Measurements from ENCODE around the gene CACNA1B.

CACNA1B gene

DNA sequence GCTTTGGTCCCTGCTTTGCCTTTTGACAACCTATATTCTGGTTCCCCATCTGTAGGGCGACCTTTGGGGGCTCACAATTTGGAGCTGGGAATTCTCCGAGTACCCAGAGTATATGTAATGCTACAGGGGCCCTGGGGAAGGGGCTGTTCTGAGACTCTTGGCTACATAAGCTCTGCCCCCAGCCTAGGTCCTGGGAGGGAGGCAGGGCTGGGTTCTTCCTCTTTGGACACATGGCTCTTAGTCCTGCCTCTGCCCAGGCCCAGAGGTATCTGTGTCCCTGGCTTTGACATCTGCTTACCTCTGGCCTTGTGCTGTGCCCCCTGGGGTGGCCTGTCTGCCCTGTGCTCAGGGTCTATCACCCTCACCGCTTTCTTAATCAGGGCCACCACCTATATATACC lies 181.6 kb downstream of the CACNA1B start:
- no peak for DNase-seq

DNA sequence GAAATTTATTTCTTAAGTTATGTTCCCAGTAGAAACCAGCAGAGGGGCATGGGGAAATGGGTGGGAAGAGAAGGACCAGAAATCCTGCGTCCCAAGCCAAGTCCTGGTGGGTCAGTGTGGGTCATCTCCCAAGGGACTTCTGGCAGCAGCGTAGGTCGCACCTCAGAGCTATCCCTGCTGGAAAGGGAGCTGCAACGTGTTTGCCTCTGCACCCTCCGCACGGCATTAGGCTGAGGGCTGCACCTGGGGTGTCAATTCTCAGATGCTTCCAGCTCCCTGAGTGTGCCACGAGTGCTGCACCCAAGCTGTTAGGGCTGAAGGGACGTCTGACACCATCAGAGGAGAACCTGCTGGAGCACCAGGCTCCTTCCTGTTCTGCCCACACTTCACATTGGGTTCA lies 182.8 kb downstream of the CACNA1B start:
- DNase-seq = no peak

DNA sequence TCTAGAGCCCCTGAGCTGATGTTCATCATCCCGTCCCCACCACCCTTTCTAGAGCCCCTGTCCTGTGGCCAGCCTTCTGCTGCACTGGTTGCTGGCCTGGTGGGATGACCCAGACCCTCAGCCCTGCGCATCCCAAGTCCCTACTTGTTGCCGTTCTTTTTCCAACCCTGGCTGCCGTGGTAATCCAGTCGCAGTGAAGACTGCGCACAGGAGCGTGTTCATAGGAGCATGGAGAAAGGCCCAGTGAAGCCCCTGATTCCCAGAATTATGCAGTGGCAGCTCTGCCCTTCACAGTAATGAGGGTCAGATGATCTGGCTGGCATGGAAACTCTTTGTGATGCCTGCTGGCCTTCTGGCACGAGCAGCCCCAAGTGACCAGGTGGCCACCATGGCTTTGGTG lies 183.3 kb downstream of the CACNA1B start:
- DNase-seq = no peak

DNA sequence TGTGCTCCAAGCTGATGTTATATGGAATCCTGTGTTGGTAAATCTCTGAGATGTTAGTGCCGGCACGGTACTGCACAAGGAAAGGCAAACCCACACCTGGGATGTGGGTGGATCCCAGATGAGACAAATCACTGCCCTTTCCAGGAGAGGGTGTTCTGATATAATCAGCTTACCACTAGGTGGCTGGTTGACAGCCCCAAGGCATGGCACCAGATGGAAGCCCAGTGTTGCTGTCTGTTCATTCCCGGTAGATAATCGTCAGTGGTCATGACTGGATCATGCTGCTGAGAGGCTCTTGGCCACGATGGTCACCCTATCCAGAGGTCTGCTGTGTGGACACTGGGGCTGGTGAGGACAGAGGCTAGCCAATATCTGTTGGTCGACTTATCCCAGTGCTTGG lies 184.0 kb downstream of the CACNA1B start:
- no peak for DNase-seq

DNA sequence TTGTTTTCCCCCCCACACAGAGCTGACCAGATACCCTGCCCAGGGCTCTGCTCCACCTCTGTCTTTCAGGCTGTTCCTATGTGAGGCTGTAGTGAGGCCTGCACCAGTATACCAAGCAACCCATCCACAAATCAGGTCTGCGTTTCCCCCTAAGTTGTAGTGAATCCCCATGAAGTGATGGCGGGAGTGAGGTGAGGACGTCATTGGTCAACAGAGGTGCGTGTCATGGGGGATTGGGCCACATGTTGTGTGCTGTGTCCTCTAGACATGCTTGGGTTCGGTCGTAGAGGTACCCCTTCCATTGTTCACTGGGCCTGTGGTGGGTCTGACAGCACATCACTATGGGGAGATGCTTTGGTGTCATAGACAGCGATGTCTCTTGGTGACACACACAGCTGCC lies 184.6 kb downstream of the CACNA1B start:
- no peak for DNase-seq

DNA sequence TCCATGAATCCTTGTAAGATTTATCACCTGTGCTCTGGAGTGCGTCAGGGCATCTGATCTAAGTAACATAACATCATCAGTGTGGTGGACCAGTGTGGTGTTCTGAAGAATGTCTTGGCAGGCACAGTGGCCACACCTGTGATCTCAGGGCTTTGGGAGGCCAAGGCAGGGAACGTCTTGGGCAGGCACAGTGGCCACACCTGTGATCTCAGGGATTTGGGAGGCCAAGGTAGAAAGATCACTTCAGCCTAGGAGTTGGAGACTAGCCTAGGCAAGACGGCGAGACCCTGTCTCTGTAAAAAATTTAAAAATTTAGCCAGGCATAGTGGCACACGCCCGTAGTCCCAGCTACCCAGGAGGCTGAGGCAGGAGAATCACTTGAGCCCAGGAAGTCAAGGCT lies 185.5 kb downstream of the CACNA1B start:
- DNase-seq = no peak

DNA sequence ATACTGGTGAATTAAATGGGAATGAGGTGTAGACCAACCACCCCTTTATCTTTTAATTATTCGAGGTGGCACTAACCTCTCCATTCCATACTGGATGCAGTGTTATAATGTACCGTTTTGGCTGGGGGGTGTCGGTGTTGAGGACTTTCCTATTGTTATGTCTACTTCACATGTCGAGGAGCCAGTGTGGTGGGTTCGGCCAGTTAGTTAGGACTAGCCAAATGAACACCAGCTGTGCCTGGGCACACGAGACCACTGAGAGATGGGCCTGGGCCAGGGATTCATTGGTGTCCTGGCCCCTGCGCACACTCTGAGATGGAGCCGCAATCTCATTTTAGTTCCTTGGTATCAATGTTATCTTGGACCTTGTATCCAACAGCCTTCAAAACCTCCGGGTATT lies 186.2 kb downstream of the CACNA1B start:
- DNase-seq = no peak

DNA sequence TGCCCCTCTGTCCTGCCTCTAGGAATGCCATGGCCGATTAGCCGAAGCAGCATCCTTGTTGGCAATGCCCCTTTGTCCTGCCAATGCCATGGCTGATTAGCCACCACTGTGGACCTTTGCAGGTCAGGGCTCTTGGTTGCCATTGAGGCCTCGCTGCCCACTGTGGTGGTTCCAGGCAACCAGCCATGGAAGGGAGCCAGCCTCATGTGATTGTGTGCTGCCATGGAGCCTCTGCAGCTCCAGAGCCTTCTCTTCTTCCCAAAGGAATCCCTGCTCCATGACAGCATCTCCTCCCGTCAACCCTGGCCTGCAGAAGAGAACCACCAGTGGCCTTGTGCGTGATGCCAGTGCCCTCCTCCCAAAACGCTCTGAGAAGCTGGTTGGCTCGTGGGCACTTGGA lies 187.0 kb downstream of the CACNA1B start:
- DNase-seq = no peak

DNA sequence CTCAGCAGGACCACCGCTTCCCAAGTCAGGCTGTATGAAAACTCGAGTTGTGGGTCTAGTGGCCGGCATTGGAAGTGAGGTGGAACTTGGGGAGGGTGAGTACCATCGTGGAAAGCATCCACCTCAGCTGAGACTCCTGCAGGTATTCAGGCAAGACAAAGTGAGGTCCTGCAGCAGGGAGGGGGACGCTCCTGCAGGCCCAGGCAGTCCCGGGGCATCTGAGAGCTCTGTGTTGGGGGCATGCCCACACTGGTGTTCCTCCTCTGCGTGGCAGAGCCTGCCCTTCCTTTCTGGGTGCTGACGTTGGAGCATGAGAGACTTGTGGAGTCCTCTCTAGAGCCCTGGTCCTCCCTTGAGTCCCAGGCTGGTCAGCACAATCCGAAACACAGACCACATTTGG lies 187.7 kb downstream of the CACNA1B start:
- DNase-seq = no peak

DNA sequence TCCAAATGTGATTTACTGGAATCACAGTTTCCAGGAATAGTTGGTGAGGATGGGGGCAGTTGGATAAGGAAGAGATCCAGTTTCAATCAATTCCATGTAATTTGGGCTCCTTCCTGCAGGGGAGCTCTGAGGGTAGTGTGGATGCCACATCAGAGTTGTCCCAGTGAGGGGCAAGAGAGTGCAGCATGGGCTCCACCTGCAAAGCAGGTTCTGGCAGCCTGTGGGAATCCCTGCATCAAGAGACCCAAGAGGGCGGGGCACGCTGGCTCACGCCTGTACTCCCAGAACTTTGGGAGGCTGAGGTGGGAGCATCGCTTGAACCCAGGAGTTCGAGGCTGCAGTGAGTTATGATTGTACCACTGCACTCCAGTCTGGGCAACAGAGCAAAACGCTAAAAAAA lies 188.5 kb downstream of the CACNA1B start:
- DNase-seq = no peak

DNA sequence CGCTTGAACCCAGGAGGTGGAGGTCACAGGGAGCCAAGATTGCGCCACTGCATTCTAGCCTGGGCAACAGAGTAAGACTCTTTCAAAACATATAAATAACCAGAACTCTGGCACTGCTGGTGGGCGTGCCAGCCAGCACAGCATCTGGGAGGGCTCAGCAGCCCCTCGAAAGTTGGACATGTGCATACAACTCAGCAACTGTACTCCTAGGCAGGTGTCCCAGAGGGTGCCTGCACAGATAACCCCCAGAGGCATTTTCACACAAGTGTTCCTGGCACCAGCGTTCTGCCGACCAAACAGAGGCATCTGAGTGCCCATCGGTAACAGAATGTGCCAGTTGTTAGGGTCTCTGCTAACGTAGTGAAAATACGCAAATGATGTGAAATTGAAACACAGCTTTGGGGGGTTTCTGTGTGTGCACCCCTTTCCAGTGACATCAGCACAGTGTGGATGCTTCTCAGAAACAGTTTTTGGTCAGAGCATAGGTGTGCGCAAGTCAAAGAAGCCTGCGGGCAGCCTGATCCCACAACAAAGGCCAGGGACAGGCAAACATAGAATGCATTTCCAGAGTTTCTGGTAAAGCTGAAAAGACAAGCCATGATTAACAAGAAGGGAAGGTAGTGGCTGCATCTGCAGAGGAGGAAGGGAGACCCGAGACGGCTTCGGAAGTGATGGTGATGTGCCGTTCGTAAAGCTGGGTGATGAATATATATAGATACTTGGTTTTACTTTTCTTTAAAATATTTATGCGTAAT lies 190.2 kb downstream of the CACNA1B start:
- DNase-seq = no peak

DNA sequence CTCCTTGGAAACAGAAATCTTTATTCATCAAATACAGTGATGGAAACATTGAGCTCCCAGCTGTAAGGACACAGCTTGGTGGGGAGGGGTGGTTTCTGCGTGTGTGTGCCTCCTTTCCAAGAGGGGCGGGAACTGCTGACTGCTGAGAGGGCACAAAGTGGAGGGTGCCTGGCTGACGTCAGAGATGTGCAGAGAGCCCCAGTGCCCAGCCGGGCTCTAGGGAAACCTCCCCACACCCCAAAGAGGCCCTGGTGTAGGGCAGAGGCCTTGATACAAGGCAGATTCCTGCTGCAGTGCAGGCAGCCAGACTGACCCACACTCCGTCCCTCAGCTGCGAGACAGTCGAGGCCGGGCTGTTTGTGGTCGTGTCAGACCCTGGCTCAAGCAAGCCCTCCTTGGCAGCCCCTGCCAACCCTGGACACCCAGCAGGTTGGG lies 191.0 kb downstream of the CACNA1B start:
- no peak for DNase-seq

DNA sequence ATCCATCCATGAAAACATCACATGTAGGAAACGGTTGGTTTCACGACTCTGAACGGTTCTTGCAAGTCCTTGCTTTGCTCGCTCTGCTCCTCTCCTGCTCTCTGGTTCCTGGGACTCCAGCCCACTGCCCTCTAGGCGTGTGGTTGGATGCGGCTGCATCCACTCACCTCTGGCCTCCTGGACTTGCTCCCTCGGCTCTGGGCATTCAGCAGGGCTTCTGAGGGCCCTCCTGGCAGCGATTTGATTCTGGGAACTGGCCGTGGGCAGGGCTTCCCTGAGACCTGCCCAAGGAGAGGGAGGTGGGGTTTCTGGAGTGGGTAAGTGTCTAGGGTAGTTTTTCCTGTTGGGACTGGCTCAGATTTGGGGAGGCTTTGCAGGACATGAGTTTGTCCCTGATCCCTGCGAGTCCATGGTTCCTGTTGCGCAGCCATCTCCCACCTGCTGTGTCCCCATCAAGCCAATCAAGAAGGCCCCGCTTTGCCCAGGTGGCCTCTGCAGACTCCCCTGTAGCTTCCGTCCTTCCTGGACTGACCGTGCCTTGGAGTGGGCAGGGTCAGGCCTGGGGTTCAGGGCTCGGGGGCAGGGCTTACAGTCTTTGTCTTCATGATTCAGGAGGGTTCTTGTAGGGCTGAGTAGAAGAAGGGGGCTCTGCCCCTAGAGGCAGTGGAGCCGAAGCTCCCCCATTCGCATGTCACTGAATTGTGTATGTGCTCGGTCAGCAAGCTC lies 192.3 kb downstream of the CACNA1B start:
- DNase-seq = no peak

DNA sequence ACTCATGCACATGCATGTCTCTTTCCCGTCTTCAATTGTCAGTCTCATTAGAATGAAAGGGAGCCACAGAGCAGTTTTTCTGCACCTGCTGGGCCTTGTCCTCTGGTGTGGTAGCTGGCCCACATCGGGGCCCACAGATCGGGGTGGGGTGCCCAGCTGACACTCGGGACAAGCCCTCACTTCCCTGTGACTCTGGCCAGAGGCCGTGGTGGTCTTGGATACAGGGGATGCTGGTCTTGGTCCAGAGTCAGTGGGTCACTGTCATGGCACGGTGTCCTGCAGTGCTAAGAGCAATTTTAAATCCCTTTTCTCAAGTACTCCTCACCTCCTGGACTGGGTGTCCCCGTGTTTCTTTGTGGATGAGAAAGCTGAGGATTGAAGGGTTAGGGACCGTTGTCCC lies 193.2 kb downstream of the CACNA1B start:
- DNase-seq = no peak

DNA sequence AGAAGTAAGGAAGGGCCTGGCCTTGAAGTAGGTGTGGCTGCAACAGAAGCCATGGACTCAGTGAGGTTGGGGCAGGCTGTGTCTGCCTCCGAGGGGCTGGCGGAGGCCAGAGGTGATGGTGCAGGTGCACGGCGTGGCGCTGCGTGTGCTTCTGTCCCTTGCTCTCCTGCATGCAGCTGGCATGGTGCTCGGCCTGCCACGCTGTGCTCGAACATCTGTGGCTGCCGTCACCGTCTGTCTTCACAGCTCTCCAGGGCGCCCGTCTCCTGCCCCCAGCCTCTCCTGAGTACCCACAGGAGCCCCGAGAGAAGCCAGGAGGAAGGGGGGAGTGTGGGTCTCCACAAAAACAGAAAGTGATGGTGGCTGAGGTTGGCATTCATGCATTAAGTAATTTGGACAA lies 193.7 kb downstream of the CACNA1B start:
- no peak for DNase-seq

DNA sequence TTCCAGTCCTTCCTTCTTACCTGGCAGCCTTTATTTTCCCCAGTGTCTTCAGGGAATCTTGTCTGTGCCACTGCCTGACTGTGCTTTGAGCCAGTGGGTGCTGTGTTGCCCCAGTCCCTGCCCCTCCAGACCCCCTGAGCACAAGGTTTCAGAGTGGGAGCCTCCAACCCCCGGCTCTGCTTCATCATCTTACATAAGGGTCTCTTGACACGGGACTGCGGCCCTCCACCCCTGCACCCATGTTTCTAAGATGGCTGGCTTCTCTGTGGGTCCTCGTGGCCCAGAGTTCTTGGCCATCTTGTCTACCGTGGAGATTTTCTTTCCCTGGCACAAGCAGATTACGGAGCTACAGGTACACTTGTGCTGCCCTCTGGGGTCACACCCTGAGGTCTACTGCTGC lies 194.1 kb downstream of the CACNA1B start:
- no peak for DNase-seq

DNA sequence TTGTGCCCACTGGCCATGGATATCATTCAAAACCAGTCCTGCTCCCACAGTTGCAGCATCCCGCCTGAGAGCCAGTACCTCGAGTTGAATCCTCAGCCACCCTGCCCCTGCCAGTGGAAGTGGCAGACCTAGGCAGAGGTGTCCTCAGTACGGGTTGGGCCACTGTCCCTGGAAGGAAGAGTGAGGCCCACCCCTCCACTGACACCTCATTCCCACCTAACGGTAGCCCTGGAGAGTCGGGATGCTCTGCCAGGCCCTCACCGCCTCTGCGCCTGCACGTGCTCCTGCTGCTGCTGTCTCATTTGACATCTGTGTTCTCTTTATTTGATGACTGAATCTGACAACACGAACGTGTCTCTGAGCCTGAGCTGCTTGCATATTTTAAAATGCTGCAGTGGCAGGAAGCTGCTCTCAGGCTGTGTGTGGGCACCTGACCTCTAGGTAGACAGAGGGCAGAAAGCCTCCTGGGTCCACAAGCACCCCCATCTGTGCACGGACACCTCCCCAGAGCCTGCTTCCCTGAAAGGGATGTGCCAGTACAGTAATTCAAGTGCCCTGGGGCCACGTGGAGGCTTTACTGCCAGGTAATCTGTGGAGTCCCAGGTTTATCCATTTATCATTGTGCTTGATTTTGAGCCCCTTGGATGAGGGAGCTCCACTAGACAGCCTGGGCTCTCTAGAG lies 194.7 kb downstream of the CACNA1B start:
- no peak for DNase-seq

DNA sequence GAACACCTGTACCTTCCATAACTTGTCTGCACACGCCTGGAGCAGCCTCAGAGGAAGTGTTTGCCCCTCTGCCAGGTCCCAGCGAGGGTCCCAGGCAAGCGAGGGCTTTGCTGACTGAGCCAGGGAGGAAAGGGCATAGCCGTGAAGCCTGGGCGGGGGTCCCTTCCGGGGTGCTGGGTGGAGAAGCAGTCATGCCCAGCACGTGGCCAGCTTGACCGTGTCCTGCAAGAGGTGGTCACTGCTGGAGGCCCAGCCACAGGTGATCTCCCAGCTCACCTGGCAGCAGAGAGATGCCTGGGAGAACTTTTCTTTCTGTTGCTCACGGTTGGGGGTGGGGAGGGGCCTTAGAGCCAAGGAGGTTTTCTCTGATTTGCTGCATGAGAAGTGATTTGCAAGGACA lies 195.3 kb downstream of the CACNA1B start:
- no peak for DNase-seq

DNA sequence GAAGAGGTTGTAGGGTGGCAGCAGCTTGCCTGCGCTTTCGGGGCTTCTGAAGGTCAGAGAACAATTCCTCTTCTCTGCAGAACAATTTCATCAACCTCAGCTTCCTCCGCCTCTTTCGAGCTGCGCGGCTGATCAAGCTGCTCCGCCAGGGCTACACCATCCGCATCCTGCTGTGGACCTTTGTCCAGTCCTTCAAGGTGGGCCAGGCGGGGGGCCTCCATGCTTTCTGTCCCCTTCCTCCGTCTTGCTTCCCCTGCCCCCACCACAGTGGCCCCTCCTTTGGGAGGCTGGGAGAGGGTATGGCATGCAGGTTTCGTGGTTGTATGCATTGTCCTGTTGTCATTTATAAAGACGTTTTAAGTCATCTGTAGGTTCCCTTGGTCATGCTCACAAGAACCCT lies 195.8 kb downstream of the CACNA1B start:
- no peak for DNase-seq

DNA sequence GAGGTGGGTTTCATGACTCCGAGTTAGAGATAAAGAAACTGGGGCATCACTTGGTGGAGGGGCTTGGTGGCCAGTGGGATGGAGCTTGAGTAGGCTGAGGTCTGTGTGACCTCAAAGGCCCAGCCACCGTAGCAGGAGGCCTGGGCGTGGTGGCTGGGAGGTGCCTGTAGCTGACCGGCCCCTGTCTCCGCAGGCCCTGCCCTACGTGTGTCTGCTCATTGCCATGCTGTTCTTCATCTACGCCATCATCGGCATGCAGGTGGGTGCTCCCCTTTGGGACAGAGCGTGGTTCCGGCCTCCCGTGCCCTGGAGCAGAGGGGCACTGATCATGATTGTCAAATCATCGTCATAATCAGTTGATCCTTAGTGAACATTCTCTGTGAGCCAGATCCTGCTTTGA lies 196.2 kb downstream of the CACNA1B start:
- no peak for DNase-seq

DNA sequence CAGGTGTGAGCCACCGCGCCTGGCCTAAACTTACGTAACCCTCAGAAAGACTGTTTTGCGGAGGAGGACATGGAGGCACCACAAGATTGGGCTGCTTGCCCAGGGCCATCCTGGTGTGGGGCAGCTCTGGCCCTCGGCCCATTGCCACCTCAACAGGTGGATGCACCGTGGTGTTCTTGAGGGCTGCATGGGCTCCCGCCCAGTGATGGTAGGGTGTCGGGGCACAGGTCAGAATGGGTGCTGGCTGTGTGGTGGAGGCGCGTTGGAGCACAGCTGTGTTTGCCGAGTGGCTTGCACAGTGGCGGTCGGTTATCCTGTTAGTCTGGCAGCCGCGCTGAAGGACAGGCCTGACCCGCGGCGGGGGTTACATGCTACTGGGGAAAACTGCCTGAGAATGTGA lies 196.9 kb downstream of the CACNA1B start:
- no peak for DNase-seq

DNA sequence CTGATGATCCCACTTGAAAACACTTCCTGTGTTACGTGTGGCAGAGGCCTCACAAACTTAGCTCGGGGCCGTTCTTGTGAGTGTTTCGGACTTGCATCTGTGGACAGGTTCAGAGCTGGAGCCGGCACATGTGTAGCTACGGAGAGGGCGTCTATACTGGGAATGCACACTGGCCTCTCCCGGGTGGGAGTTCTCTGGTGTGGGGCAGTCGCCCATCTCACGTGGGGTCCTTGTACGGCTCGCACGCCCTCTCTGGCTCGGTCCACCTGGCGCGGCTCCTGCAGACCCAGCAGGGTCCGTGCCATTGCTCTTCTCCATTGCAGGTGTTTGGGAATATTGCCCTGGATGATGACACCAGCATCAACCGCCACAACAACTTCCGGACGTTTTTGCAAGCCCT lies 197.9 kb downstream of the CACNA1B start:
- no peak for DNase-seq

DNA sequence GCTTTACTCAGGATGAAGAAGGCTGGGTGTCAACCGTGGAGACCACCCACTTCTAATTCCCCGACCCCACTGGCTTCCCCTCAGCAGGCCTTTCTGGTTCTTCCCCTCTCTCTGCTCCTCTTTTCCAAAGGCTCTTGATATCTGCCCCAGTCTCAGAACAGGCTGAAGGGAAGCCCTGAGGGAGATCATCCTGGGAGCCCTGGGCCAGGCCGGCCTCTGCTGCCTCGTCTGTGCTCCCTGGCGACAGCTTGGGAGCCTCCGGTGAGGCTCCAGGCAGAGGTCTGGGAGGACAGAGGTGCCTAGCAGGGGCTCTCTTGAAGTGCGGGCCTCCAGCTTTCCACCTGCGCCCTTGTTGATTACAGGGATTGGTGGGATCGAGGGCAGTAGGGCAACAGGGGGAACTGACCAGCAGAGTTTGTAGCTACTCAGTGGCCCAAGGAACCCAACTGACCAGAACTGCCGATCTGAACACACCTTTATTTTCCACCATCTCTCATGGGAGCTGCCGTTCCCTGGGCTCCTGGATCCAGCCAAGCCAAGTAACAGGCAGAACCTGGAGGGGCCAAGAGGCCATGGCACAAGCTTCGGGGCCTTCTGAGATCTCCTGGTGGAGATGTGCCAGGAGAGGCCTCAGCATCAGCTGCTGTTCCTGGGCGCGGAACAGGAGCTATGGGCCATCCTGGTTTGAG lies 198.5 kb downstream of the CACNA1B start:
- DNase-seq = no peak

DNA sequence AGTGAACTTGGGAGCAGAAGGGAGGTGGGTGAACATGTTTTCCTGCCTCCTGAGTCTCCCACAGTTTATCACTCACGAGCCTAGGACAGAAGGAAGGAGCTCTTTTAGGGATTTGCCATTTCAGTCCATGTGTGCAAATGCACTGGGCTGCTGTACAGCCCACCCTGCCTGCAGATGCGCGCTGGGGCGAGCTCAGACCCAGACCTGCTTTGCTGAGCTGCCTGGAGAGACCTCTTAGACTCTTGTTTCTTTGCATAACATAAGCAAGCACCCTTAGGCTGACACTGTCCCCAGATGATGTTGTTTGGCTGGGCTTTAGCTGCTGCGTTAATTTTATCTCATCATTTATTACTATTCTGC lies 199.0 kb downstream of the CACNA1B start:
- DNase-seq = no peak

Data from T-helper 2 cell (primary cell).